NCI-H1694 treated with DMSO at 0.1 percent for 48 hours (cell line): ENCODE measurements around the gene STAT1.

ENCODE experiments used
- DNase-seq: peaks from one replicate; lab custom pipeline; 2025; lab: John Stamatoyannopoulos, UW

STAT1 gene

DNA sequence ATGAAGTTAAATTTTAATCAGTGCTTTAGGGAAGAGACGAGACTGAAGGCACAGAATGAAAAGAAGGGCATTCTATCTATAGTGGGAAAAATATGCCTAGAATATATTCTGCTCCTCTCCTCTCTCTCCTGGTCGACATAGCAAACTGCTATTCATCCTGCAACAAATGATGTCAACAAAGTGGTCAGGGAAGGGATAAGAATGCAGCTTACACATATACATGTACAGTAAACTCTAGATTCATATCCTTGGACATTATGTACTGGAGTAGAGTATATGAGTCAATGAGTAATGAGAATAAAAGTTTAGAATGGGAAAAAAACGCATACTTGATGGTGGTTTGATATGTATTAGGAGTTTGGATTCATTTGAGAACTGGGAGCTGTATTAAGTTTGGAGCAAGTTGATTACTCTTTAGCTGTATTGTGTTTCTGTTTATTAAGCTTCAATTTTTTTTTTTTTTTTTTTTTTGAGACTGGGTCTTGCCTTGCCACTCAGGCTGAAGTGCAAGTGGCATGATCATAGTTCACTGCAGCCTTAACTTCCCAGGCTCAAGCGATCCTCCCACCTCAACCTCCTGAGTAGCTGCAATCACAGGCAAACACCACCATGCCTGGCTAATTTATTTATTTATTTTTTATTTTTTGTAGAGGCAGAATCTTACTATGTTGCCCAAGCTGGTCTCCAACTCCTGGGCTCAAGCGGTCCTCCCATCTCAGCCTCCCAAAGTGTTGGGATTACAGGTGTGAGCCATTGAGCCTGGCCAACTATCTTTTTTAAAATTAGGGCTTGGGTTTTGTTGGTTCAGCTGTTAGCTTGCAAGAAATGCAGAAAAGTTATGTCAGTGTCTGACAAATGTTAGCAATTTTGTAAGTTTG is 53.8 kb downstream of the STAT1 start:
- no peak for DNase-seq

DNA sequence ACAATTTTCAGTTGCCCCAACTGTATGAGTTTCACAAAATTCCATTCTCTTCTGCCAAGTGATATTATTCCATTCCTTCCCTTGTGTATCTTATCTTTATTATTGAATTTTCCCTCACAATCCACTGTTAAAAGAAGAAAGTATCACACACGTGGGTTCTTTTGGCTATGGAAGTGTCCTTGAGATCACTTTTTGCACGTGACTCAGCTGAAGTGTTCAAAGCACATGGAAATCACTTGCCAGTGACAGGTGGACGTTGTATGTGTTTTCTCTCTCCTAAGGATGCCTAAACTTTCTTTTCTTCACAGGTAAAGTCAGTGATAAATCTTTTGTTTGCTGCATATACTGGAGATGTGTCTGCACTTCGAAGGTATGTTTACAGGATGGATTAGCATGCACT is 60.7 kb downstream of the STAT1 start:
- DNase-seq: no peak

DNA sequence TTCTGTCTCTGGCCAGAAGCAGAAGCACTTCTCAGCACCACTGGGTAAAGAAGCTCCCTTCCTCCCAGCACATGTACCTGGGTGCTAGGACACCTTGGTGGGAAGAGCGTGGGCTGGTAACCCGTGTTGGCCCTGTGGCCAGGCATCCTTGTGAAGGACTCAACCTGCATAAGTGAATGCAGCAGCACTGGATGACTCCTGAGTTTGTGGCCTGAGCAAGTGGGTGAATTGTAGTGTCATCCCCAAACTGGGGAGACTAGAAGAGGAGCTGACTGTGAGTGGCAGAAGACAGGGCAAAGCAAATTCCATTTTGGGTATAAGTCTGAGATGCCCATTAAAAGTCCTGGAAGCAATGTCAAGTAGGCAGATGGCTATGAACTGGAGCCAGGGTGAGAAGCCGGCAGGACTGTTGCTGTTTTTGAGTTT is 63.4 kb downstream of the STAT1 start:
- no peak for DNase-seq

DNA sequence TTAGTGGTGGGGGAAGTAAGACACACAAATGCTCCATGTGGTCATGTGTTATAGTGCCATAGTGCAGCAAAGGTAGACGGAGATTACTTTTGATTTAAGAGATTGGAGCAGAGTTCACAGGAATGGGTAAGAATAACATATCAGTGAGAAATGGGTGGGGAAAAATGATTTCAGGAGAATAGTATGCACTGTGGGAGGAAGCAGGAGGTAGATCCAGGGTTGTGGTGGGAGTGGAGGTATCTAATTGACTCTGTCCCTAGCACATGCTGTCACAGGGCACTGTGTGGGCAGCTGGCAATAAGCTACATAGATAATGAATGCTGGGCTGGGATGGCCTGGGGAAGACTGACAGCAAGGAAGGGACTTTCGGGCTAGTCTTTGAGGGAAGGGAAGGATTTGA is 65.3 kb downstream of the STAT1 start:
- DNase-seq: no peak

DNA sequence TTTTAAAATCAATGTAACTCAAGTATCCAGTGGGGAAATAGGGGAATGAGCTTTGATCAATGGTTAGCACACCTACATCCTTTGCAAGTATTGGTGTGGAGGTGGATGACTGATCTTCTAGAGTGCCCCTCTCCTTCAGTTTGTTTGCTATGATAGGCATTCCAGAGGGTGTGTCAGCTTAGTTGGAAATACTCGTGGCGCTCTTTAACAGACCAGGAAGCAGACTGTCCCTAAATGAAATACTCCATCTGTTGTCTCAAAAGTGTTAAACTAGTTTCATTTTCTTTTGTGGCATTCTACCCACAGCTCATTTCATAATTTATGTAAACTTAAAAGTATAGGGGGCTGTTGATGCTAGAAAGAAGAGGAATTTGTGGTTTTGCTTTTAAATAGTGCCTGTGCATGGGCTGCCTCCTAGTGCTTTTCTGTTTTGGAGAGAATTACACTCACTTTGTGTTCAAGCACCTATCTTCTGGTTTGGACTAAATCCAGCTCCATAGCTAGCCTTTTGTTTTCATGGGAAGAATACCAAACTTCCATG is 66.2 kb downstream of the STAT1 start:
- DNase-seq: no peak

DNA sequence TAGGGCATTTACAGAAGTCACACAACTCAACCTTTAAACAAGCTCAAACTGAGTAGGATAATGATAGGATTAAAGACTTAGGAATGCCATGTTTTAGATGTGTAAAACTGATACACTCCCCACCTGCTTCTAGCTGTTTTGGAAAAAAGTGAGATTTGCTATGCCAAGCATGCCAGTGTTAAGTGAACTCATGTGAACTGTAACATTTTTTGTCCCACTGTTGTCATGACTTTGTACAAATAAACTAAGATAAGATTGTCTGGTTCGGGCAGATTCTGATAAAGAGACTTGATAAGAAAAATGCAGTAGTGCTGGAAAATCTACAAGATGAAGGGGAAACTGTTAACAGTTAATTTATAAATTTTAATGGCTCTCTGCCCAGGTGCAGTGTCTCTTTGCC is 66.8 kb downstream of the STAT1 start:
- DNase-seq: no peak

DNA sequence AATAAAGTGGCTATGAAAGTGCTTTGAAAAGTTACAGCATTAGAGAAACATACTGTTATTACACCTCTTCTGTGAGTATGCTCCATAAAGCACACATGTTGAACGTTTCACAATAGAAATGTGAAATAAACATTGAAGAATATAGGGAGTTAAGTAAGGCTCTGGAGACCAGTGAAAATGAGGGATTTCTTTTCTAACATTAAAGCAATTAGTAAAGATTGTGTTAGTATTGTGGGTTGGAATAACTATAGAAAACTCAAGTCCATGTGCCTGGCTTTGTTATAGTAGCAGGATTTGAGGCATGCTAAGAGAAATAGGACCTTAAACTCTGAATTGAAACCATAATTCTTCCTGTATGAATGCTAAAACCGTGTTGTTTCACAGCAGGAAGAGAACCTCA is 70.3 kb downstream of the STAT1 start:
- DNase-seq: no peak

DNA sequence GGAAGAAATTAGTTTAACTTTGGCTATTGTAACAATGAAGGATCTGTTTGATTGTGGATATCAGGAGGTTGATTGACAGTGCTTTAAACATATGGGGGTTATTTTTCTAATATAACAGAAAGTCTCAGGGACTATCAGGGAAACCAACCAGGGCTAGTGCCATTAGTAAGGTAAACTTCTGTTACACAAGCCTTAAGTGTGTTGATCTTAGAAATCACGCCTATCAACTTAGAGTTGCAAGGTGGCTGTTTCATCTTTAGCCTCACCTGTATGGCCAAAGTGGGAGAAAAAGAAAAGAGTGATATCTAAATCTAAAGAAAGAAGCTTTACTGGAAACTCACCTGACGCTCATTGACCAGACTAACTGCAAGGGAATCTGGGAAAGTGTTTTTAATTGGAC is 71.3 kb downstream of the STAT1 start:
- no peak for DNase-seq

DNA sequence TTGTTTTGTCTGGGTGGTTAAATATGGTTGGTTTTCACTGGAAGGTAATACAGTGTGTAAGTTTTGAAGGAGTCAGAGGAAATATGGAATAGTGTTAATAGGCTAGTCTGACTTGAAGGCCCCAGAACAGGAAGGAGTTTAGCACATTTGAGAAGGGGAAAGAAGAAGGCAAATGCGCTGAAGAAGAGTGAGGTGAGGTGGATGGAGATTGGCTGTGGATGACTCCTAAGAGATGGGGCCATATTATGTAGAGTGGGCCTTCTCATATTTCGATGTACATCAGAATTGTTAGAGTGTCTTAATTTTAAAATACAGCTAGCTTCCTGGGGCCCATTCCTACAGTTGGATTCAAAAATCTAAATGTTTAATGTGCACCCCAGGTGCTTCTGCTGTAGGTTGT is 72.4 kb downstream of the STAT1 start:
- no peak for DNase-seq

DNA sequence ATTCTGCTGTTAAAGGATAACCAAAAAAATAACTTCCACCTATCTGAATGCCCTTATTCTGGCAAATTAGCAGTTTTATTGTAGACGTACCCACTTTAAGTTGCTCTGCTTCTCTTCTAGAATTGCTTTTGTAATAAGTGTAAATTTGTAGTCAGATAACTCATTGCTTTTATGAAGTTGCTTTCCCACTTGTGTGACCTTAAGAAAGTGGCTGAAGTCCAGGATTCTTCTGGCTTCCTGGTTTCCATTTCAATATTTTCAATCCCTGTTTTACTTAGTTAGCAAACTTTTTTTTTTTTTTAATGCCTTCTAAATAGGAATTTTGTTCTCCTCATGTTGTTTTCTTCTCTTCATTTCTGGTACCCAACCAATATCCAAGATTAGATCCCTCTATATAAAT is 73.5 kb downstream of the STAT1 start:
- DNase-seq: no peak

DNA sequence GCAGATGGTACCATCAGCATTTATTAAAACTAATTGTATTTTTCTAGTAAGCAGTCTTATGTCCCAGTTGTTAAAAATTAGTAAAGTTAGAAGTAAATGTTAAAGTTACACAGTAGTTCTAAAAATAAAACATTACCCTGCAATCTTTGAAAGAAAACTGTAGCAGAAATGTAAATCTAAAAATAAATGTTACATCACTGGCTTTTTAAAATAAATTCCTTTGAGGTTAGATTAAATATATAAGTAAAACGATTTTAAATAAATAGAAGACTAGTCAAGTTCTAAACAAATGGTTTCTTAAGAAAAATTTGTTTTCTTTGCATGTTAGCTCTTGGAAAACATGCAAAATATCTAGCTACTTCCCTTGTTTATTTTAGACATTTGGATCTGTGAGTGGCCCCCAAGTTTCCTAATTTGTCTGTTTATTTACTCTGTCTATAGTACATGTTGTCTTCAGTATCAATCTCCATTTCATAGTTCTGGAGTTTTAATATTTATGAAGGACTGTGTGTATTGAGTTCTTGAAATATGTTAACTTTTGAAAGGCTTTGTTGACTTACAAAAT is 75.1 kb downstream of the STAT1 start:
- no peak for DNase-seq

DNA sequence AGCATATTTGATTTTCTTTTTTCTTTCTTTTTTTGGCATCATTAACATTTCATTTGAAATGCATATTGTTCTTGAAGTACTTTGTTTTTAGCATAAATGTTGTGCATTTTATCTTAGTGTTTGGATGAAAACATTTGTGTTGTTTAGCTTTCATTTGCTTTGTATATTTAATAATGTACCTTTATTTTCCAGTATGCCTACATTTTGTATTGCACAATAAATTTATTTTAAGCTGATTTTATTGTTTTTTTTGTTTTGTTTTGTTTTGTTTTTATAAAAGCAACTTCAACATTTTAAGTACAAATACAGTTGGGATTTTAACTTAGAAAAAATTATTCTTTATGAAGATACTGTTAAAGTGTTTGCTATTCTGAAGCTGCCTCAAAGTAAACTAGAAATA is 78.9 kb downstream of the STAT1 start:
- no peak for DNase-seq

DNA sequence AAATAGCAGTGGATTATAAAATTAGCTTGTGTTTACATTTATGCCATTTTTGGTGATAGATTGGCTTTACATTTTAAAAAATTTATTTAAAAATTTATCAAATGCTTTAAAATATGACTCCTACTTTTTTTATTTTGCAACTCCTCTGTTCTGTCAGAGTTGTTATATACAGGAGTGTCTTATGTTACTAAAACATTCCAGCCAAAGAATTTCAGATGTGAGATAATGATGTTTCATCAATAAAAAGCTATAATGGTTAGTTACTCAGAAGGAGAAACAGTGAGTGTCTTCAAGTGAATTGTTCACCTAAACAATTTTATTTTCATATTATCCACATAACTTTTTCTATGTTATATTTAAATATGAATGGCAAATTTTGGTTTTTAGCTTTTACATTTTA is 80.6 kb downstream of the STAT1 start:
- DNase-seq: no peak

DNA sequence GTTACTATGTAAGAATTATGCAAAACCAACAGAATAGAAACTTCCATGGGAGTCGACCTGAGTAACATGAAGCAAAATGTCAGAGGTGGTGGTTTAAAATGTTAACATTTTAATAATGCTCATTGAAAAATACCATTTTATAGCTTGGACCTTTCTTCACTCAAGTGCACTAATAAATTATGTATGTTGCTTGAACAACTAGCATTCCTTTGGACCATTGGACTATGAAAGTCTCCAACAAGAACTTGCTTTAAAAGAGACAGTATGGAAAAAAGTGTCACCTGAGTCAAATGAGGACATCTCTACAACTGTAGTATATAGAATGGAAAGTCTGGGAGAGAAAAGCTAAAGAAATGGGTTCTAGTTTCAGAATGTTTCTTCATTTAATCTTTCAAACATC is 81.5 kb downstream of the STAT1 start:
- no peak for DNase-seq

DNA sequence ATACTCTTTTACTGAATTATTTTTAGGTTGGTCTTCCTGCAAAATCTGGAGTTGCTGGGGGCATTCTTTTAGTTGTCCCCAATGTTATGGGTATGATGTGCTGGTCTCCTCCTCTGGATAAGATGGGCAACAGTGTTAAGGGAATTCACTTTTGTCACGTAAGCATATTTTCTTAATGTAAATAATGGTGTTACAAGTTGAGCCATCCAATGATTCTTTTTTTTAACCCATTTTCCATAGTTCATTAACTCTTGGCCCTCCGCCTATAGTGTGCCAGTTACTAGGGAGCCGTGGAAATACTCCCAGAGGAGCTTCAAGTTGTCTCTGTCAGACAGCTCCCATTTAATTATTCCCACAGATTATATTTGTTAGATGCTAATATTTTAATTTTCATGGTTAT is 83.6 kb downstream of the STAT1 start:
- no peak for DNase-seq

DNA sequence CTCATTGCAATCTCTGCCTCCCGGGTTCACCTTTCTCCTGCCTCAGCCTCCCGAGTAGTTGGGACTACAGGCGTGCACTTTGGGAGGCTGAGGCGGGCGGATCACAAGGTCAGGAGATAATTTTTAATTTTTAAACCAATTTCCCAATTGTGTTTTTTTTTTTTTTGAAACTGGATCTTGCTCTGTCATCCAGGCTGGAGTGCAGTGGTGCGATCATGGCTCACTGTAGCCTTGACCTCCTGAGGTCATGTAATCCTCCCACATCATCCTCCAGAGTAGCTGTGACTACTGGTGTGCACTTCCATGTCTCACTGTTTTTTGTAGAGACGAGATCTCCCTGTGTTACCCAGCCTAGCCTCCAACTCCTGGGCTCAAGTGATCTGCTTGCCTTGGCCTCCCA is 84.1 kb downstream of the STAT1 start:
- no peak for DNase-seq

DNA sequence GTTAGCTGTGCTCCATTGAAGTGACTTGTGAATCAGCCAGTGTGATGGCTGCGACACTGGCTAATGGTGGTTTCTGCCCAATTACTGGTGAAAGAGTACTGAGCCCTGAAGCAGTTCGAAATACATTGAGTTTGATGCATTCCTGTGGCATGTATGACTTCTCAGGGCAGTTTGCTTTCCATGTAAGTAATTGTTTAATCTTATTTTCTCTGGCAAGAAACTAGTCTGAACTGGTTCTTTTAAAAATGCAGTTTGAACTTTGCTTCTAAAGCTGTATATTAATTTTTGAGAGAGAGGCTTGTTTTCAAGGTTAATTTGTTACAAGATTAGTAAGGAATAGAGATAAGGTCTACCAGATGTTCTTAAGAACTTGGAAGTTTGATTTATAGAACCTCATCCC is 86.7 kb downstream of the STAT1 start:
- no peak for DNase-seq

DNA sequence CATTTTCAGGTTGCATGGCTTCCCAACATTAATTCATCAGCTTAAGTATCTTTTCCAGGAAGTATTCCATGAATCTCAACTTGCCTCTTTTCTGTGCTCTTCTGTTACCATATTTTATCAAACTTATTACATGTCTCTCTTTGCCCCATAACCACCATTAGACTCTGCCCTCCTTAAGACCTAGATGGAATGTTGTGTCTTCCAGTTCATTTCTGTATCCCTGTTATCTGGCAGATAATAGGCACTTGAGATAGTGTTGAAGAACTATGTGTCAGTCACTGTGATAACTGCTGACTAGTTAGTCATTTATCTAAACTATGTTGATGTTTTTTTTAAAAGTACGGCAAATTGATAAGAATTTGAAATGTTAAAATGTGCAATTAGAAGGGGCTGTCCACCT is 91.6 kb downstream of the STAT1 start:
- DNase-seq: no peak

DNA sequence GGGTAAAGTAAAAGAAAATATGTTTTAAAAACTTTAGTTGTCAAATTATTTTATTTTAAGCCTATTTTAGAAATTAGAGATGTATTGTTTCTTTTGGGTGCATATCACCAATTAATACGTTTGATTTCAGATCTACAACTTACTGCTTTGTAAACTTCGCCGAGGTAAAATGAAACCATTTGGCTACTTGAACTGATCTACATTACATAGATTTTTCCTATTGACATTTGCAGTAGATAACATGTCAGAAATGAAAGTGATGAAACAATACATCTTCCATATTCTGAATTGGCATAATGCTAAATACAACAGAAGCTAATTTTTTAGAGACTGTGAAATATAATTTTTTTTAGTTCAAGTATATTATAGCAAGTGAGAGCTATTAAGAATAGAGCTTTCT is 93.9 kb downstream of the STAT1 start:
- no peak for DNase-seq
